Activated naive CD8-positive, alpha-beta T cell (primary cell): ENCODE measurements around the gene TRPC4AP.
A peak's percentile ranks its signal among the peaks of the same experiment; 100 is the strongest.
"Not testable (repeated sequence)": the region's sequence is repeated elsewhere in the genome, so short reads cannot be mapped to it uniquely, and the experiment has no call there.

Experiments
- H3K27ac Mint-ChIP-seq: one replicate; pipeline ENCODE4 v1.8.0; 2021; ENCODE audit warnings: mixed read lengths
- H3K27me3 Mint-ChIP-seq: one replicate; pipeline ENCODE4 v1.8.0; 2021; ENCODE audit warnings: mixed read lengths
- H3K36me3 Mint-ChIP-seq: one replicate; pipeline ENCODE4 v1.8.0; 2021; ENCODE audit warnings: mixed read lengths
- H3K4me1 Mint-ChIP-seq: one replicate; pipeline ENCODE4 v1.8.0; 2021; ENCODE audit warnings: low read depth, mixed read lengths
- H3K4me3 Mint-ChIP-seq: one replicate; pipeline ENCODE4 v1.8.0; 2021; ENCODE audit warnings: mild to moderate bottlenecking, mixed read lengths
- H3K9me3 Mint-ChIP-seq: one replicate; pipeline ENCODE4 v1.8.0; 2021; ENCODE audit warnings: low read depth, mixed read lengths

Gene TRPC4AP

GRCh38 chr20:35115606-35116005 is 23.0 kb upstream of the TRPC4AP start:
- H3K36me3 Mint-ChIP-seq = peaks cover 7% of the 10 kb centered on the region
- no peaks in the 10 kb centered on the region for H3K27me3 Mint-ChIP-seq
- no peak overlapping the region for H3K27ac Mint-ChIP-seq
- H3K4me1 Mint-ChIP-seq = no peaks in the 10 kb centered on the region
- no peak overlapping the region for H3K4me3 Mint-ChIP-seq
- H3K9me3 Mint-ChIP-seq = no peaks in the 10 kb centered on the region

- H3K4me3 Mint-ChIP-seq, H3K9me3 Mint-ChIP-seq, H3K4me1 Mint-ChIP-seq, H3K27ac Mint-ChIP-seq, H3K27me3 Mint-ChIP-seq, H3K36me3 Mint-ChIP-seq: not testable (repeated sequence)
Measured at GRCh38 chr20:35112276-35112675, 19.7 kb upstream of the TRPC4AP start.

GRCh38 chr20:35111141-35111888 is 18.7 kb upstream of the TRPC4AP start:
- H3K27ac Mint-ChIP-seq = peak overlapping the region; percentile 69
- H3K4me1 Mint-ChIP-seq = no peaks in the 10 kb centered on the region
- no peaks in the 10 kb centered on the region for H3K9me3 Mint-ChIP-seq
- no peaks in the 10 kb centered on the region for H3K27me3 Mint-ChIP-seq
- no peak overlapping the region for H3K4me3 Mint-ChIP-seq
- peaks cover 9% of the 10 kb centered on the region for H3K36me3 Mint-ChIP-seq

- no peaks in the 10 kb centered on the region for H3K4me1 Mint-ChIP-seq
- no peaks in the 10 kb centered on the region for H3K9me3 Mint-ChIP-seq
- H3K27me3 Mint-ChIP-seq = no peaks in the 10 kb centered on the region
- H3K27ac Mint-ChIP-seq = no peak overlapping the region
- peaks cover 9% of the 10 kb centered on the region for H3K36me3 Mint-ChIP-seq
- H3K4me3 Mint-ChIP-seq = no peak overlapping the region
Measured at GRCh38 chr20:35108921-35109320, 16.3 kb upstream of the TRPC4AP start.

- no peak overlapping the region for H3K27ac Mint-ChIP-seq
- H3K36me3 Mint-ChIP-seq = peaks cover 9% of the 10 kb centered on the region
- H3K4me3 Mint-ChIP-seq = no peak overlapping the region
- H3K27me3 Mint-ChIP-seq = no peaks in the 10 kb centered on the region
- H3K4me1 Mint-ChIP-seq = no peaks in the 10 kb centered on the region
- H3K9me3 Mint-ChIP-seq = no peaks in the 10 kb centered on the region
Measured at GRCh38 chr20:35106827-35107380, 14.3 kb upstream of the TRPC4AP start.

GRCh38 chr20:35104685-35105295 is 12.2 kb upstream of the TRPC4AP start:
- Mint-ChIP-seq H3K4me3 (no peak overlapping the region), H3K27ac (no peak overlapping the region), H3K36me3 (peaks cover 2% of the 10 kb centered on the region), H3K27me3 (no peaks in the 10 kb centered on the region), H3K4me1 (no peaks in the 10 kb centered on the region), H3K9me3 (no peaks in the 10 kb centered on the region)

GRCh38 chr20:35101620-35102019 is 9.0 kb upstream of the TRPC4AP start:
- Mint-ChIP-seq H3K36me3 (peaks cover 2% of the 10 kb centered on the region), H3K4me3 (no peak overlapping the region), H3K27ac (no peak overlapping the region), H3K27me3 (no peaks in the 10 kb centered on the region), H3K9me3 (no peaks in the 10 kb centered on the region), H3K4me1 (no peaks in the 10 kb centered on the region)

- peaks cover 43% of the 10 kb centered on the region for H3K4me1 Mint-ChIP-seq
- no peaks in the 10 kb centered on the region for H3K27me3 Mint-ChIP-seq
- peak overlapping the region; percentile 99 for H3K27ac Mint-ChIP-seq
- peaks cover 2% of the 10 kb centered on the region for H3K36me3 Mint-ChIP-seq
- H3K9me3 Mint-ChIP-seq = no peaks in the 10 kb centered on the region
- peak overlapping the region; percentile 93 for H3K4me3 Mint-ChIP-seq
Measured at GRCh38 chr20:35093267-35093884, 769 bp upstream of the TRPC4AP start.

- Mint-ChIP-seq H3K36me3 (peaks cover 2% of the 10 kb centered on the region), H3K9me3 (no peaks in the 10 kb centered on the region), H3K4me1 (peaks cover 55% of the 10 kb centered on the region), H3K4me3 (peak overlapping the region; percentile 93), H3K27me3 (no peaks in the 10 kb centered on the region), H3K27ac (peak overlapping the region; percentile 91)
Measured at GRCh38 chr20:35091816-35092523, 637 bp downstream of the TRPC4AP start.

- Mint-ChIP-seq H3K9me3 (no peaks in the 10 kb centered on the region), H3K27me3 (no peaks in the 10 kb centered on the region), H3K27ac (peak overlapping the region; percentile 72), H3K4me1 (peaks cover 63% of the 10 kb centered on the region), H3K4me3 (peak overlapping the region; percentile 54), H3K36me3 (peaks cover 2% of the 10 kb centered on the region)
Measured at GRCh38 chr20:35088231-35089145, 4.1 kb downstream of the TRPC4AP start.

- Mint-ChIP-seq H3K9me3 (no peaks in the 10 kb centered on the region), H3K4me3 (peak overlapping the region; percentile 41), H3K36me3 (peaks cover 2% of the 10 kb centered on the region), H3K27ac (peak overlapping the region; percentile 41), H3K27me3 (no peaks in the 10 kb centered on the region), H3K4me1 (peaks cover 58% of the 10 kb centered on the region)
Measured at GRCh38 chr20:35087791-35088190, 4.8 kb downstream of the TRPC4AP start.

- peaks cover 60% of the 10 kb centered on the region for H3K4me1 Mint-ChIP-seq
- peak overlapping the region; percentile 41 for H3K27ac Mint-ChIP-seq
- no peaks in the 10 kb centered on the region for H3K27me3 Mint-ChIP-seq
- no peaks in the 10 kb centered on the region for H3K9me3 Mint-ChIP-seq
- H3K36me3 Mint-ChIP-seq = peaks cover 2% of the 10 kb centered on the region
- peak overlapping the region; percentile 41 for H3K4me3 Mint-ChIP-seq
Measured at GRCh38 chr20:35087355-35087754, 5.3 kb downstream of the TRPC4AP start.

- Mint-ChIP-seq H3K4me3 (no peak overlapping the region), H3K36me3 (peaks cover 2% of the 10 kb centered on the region), H3K9me3 (no peaks in the 10 kb centered on the region), H3K4me1 (peaks cover 61% of the 10 kb centered on the region), H3K27me3 (no peaks in the 10 kb centered on the region), H3K27ac (peak overlapping the region; percentile 46)
Measured at GRCh38 chr20:35085477-35086225, 7.0 kb downstream of the TRPC4AP start.
